Endothelial cell of coronary artery (primary cell): ENCODE measurements around the gene PRKAG1. TPM values are rescaled to one million over a fixed set of nuclear protein-coding genes. Genes with fewer than 3 reads are reported as not detected.

Experiments
- total RNA-seq: library from RNA; depleted of rRNA; stranded (reverse); fragments of >200 nt; gene quantifications from 2 replicates; pipeline ENCODE4 v1.2.3, GENCODE V29; 2014

Gene PRKAG1
- total RNA-seq: 45.0 and 48.8 TPM in 2 replicates

DNA sequence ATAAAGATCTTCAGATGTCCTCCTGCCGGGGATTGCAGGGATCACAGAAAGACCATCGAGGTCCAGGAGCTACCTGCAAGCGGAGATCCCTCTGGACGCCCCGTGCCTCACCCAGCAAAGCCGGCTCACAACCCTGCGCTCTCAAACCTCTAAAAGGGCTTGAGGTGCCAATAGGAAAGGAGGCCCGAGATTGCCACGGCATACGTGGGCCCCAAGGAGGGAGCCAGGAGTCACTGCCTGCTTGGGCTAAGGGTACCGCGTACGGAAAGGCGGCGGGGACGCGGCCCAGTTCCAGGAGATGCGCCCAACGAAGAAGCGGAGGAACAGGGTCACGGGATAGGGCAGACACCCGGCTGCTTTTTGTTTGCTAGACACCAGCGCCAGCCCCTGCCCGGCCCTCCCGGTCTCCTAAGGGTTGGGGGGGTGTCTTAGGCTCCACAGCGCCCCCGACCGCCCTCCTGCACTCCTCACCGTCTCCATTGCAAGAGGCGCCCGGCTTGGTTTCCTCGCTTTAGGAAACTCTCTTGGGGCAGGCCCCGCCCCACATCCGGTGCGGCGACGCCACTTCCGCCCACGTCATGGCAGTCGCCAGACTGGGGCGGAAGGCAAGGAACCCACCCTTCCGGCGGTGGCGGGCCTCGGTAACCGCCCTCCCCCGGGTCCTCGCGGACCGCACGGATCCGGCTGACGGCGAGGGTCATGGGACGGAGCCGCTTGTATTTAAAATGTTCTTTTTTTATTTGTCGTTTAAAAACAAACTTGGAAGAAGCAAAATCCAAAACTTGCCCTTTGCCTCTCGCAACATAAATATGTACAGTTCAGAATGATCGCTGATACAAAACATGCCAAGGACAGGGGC, at the start of gene PRKAG1:
PRKAG1 (minus strand) TSS at position 516 of the 859 bp plus-strand sequence; CDS start at position 480, 36 bp downstream.

DNA sequence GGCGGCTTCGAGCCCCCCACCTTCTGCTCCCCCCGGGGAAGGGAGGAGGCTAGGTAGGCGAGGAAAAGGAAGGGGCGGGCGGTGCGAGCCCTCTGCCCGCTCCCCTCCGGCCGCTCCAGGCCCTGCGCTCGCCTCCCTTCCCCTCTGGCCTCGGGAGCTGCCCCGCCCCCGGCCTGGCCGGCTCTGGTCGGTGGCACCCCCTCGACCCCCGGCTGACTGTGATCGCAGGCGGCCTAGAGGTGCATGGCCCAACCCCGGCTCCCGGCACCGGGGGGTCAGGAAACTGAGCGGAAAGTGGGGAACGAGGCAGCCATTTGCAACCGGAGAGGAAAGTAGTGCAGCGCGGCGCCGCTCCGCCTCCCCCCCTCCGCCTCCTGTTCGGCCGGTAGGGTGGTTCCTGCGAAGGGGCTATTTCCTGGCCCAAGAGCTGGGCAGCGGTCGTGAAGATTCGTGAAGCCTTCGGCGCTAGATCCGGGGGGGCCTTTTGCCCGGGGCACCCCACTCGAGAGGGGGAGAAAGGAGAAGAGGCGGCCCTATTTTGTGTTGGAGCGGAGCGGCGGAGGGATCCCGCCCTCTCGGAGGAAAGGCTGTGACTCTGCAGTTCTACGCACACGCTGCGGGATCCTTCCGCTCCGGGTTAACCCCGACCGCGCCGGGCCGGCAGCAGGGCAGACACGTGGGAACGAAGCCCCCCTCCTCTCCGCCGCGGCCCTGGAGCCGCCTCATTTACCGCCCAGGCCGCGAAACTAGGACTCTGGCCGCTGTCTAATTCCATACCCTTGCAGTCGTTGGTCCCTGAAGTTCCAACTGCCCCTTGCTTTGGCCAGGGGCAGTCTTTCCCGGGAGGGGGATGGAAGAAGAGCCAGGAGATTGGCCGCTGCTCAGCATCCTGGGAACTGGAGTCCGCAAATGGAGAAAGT, 41.9 kb upstream of the PRKAG1 start, which contains the start of gene KMT2D:
KMT2D (minus strand) TSS at position 558 of the 920 bp plus-strand sequence. CDS start 5,470 bp downstream, outside the sequence.

DNA sequence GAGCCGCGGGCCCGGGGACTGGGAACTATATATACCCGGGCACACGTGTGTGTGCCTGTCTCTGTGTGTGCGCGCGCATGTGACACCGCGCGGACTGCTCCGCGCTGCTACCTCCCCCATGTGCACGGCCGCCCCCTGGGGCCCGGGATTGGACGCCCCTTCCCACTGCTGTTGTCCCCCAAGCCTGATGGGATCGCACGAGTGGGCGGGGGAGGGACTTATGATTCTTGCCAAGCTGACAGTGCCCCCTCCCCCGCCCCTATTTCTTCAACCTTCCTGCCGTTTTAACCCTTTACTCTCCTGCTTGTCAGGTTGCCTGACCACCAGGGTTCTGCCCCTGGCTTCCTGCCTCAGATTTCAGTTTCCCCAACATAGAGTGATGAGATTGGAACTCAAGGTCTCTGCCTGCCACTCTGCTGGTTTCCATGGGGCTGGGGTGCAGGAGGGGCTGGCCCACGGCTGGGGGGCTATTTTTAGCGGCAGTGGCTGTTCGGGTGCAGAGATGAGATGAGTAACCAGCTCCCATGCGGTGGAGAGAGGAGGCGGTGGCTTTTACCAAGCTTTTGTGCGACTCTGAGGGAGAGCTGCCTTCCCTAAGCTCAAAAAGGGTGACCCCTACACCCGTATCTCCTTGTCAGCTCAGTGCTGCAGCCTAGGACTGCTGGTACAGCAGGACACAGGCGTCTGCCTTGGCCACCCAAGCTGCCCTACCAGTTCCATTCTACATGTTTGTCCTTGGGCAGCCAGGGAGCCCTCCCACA, 19.0 kb downstream of the PRKAG1 start, which contains the start of gene DDN:
DDN (minus strand) TSS at position 5 of the 761 bp plus-strand sequence. CDS start 88 bp downstream, outside the sequence.

DNA sequence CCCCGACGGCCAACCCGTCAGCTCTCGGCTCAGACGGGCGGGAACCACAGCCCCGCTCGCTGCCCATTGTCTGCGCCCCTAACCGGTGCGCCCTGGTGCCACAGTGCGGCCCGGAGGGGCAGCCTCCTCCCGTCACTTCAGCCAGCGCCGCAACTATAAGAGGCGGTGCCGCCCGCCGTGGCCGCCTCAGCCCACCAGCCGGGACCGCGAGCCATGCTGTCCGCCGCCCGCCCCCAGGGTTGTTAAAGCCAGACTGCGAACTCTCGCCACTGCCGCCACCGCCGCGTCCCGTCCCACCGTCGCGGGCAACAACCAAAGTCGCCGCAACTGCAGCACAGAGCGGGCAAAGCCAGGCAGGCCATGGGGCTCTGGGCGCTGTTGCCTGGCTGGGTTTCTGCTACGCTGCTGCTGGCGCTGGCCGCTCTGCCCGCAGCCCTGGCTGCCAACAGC, 40.3 kb downstream of the PRKAG1 start, which contains the start of gene WNT1:
WNT1 (plus strand) TSS at position 32 of the 450 bp plus-strand sequence; CDS start at position 361, 329 bp downstream.

DNA sequence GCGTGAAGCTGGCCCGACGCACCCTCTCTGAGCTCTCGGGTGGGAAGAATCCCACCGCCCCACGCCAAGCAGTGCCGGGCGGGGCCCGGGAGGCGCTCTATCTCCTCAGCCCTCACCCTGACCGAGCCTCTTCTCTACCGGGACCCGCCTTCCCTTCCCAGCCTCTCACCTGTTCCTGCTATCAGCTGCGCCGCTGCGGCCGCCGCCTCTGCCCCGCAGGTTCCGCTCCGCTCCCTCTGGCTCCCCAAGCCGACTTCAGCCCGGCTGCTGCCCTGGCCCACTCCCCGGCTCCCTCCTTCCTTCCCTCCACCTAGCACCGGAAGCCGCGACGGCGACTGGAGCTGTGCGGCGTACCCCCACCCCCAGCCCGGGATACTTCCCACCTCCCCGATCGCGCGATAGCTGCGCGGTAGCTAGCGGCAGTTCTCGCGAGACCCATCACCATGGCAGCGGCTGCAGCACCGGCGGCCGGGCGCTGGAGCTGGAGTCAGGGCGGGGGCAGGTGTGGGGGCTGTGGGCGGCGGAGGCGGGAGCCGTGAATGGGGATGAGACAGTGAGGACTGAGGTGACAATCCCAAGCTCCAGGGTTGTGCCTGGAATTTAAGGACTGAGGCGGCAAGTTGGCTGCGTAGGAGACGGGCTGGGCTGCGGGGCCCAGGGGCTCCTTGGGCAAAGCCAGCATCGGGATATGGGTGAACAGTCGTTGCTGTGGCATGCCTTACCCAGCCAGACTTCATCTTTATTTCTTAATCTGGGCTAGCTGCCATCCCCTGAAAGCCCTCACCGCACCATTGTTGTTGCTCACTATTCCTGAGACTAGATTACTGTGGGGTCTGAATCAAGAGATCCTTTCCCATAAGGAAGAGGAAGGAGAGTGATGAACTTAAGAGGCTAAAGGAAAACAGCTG, 61.2 kb downstream of the PRKAG1 start, which contains the start of gene ARF3:
ARF3 (minus strand) TSS at position 347 of the 908 bp plus-strand sequence. CDS start 16,392 bp downstream, outside the sequence.

Other genes with a start within 250 kb of the PRKAG1 start
- gene ADCY6, start 229.7 kb downstream of the PRKAG1 start, total RNA-seq: 34.6 and 55.4 TPM in 2 replicates
- gene CACNB3, start 200.3 kb downstream of the PRKAG1 start, total RNA-seq: 15.7 and 20.0 TPM in 2 replicates
- gene DDX23, start 166.6 kb downstream of the PRKAG1 start, total RNA-seq: 98.9 and 102 TPM in 2 replicates
- gene RND1, start 152.9 kb downstream of the PRKAG1 start, total RNA-seq: 1.5 and 2.9 TPM in 2 replicates
- 13.0 and 19.2 TPM in 2 replicates for gene FKBP11, start 93.3 kb downstream of the PRKAG1 start, total RNA-seq
- 37.4 and 38.4 TPM in 2 replicates for gene ARF3, start 61.3 kb downstream of the PRKAG1 start, total RNA-seq
- gene WNT10B, start 47.0 kb downstream of the PRKAG1 start, total RNA-seq: 0.09 TPM in 1 of 2 replicates, not detected in the other
- not detected in 2 replicates for gene WNT1, start 40.5 kb downstream of the PRKAG1 start, total RNA-seq
- 0.09 TPM in 2 replicates for gene DDN, start 19.4 kb downstream of the PRKAG1 start, total RNA-seq
- gene KMT2D, start 42.0 kb upstream of the PRKAG1 start, total RNA-seq: 36.2 and 58.5 TPM in 2 replicates
- gene RHEBL1, start 51.2 kb upstream of the PRKAG1 start, total RNA-seq: 0.94 and 2.1 TPM in 2 replicates
- gene DHH, start 76.0 kb upstream of the PRKAG1 start, total RNA-seq: 7.5 and 7.8 TPM in 2 replicates
- gene LMBR1L, start 92.1 kb upstream of the PRKAG1 start, total RNA-seq: 73.7 and 107 TPM in 2 replicates
- 1,723 and 2,063 TPM in 2 replicates for gene TUBA1B, start 112.6 kb upstream of the PRKAG1 start, total RNA-seq
- 928 and 1,246 TPM in 2 replicates for gene TUBA1A, start 170.3 kb upstream of the PRKAG1 start, total RNA-seq
- gene TUBA1C, start 246.3 kb upstream of the PRKAG1 start, total RNA-seq: 234 and 342 TPM in 2 replicates